Activated T-helper 1 cell treated with anti-CD3 and anti-CD28 coated beads, Interleukin-2, amount 50 U/mL, for 16 hours (primary cell): ENCODE results near the gene ACOT11.
"Not testable (repeated sequence)": the region's sequence is repeated elsewhere in the genome, so short reads cannot be mapped to it uniquely, and the experiment has no call there.

Experiments used
- DNase-seq, 2 donors: peaks; one replicate each; pipeline ENCODE4 v3.0.0-alpha.2; 2020; ENCODE audit warnings: low read depth in 1 of 2, low spot score in 1 of 2

Gene ACOT11

DNA sequence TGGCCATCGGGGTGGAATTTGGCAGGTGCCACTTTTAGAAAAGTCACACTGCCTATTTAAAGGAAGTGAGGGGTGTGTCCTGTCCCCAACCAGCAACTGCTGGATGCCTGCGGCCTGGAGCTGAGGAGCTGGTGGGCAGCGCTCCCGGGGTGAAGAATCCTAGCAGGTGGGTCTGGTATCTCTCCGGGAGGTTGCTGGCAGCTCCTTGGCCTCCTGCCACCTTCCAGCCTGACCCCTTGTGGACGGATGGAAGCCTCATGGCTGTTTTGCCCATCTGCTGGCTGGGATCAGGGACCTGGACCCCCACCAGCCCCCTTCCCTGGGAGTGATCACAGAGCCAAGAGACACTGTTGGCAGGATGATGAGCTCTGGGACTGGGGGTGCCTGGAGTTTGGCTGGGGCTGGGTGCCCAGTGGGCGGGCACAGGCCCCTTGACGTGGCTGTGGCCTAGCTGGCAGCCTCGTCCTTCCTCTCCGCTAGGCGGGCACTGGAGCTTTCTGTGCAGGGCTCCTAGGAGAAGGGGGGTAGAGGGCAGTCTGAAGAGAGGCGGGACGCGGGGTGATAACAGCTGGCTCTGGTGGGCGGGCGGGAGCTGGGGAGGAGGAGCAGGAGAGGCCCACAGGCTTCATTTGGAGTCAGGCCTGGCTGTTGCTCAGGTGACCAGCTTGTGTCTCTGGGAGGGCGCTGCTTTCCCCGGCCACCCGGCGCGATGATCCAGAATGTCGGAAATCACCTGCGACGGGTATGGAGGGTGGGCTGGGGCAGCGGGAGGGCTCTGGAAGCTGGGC lies at the start of gene ACOT11:
Gene ACOT11 (plus strand): TSS at position 628 of the 788 bp plus-strand sequence. CDS start 82 bp downstream, at position 710.
- no peak for DNase-seq

DNA sequence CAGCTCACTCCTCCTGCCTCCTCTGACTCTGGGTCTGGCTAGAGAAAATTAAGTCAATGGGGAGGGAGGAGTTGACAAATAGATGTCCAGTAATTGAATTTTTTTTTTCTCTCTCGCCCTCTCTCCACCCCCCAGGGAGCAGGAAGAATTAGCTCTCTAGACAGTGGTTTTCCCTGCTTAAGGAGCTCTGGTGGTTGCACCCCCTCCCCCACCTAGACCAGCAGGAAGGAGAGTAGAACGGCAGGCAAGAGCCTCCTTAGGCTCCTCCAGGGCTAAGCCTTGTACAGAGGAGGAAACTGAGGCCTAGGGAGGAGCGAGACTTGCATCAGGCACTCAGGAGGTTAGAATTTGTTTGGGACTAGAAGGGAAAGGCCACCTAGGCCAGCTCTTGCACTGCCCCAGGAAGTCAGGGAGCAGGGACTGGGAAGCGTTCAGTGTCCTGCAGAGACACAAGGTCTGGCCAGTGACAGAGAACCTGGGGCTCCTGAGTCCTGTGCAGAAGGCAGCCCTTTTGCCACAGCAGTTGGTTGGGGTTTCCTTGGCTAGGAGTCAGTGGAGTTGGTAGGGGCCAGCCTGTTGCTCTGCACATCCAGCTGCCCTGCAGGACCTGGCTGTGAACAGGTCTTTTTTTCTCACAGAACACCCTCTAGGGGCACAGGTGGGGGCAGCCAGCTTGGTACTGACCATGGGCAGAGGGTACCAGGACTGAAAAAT lies 49.5 kb upstream of the ACOT11 start:
- DNase-seq, result no peak

DNA sequence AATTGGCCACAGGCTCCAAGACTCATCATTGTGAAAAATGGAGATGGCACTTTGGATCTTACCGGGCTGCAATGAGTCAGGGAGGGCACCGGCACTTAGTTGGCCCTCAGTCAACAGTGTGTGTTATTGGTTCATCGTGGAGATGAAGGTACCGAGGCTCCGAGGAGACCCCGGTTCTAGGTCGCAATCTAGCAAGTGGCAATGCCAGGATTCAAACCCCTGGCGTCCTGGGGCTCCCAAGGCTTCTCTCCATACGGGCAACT lies 49.0 kb upstream of the ACOT11 start:
- DNase-seq, result no peak

DNA sequence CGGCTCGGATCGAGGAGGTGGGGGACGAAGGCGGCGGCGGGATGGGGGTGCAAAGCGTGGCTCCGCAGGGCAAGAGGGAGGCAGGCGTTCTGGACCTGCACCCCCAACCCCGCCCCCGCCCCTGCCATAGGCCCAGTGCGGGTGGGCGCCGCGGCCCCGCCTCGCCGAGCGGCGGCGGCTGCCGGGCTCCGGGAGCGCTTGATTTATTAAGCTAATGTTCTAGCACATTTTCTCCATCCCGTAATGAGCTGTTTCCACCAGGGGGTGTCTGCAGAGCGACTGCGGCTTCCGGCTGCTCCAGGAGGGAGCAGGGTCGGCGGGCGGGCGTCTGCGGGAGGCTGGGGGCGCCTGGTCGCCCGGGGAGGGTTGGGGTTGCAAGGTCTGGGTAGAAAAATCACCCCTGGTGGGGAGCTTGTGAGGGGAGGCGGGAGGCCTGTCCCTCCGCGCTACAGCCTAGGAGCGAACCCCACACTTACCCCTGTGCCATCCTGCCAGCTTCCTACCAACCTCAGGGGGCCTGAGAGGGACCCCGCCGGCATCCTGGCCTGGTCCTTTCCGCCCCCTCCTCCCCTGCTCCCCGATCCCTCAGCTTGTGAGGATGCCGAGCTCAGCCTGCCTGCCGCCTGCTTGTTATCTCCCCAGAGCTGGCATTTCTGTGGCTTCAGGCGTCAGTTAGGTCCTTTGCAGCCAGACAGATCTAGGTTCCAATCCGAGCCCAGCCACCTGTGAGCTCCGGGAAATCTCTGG lies 48.5 kb upstream of the ACOT11 start:
- DNase-seq, result no peak

DNA sequence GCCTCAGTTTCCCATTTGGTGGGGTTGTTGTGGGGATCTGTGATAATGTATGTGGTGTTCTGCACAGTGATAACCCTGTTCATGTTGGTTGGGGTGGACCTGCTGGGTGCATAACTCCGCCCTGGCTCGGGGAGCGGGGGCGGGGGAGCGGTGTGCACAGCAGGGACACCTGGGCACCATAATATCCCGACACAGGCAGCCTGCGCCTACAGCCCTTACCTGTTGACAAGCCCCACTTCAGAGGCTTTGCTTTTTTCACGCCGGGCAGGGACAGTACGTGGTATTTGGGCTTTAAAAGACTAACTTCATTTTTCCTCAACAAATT lies 48.0 kb upstream of the ACOT11 start:
- no peak for DNase-seq

DNA sequence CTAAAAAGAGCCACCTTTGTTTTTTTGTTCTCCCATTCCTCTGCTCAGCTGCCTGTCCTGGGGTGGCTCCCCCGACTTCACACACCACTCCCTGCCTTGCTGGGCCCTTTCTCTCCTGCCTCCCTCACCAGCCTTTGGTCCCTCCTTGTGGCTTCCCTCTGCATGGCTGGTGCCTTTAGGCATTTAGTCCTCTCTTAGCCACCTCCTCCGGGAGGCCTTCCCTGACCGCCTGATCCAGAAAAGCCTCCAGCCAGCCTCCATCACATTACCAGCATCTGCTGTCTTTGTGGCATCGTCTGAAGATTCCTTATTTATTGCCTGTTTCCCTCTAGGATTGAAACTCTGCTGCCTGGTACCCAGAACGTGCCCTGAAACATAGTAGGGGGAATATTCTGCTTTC lies 46.2 kb upstream of the ACOT11 start:
- no peak for DNase-seq

DNA sequence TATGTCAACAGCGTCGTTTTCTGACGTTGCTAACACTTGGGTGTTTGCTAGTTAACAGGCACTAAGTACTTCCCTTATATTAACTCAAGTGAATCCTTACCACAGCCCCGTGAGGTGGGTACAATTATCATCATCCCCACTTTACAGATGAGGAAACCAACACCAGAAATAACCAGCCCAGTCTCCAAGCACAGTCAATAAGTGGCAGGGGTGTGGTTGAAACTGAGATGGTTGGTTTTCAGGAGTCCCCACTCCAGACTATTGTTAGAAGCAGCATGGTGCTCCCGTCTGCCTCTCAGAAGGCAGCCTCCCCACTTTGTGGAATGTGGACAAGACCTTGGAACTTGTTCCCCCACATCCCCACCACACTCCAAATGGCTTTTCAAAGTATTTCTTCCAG lies 45.7 kb upstream of the ACOT11 start:
- DNase-seq, result no peak

DNA sequence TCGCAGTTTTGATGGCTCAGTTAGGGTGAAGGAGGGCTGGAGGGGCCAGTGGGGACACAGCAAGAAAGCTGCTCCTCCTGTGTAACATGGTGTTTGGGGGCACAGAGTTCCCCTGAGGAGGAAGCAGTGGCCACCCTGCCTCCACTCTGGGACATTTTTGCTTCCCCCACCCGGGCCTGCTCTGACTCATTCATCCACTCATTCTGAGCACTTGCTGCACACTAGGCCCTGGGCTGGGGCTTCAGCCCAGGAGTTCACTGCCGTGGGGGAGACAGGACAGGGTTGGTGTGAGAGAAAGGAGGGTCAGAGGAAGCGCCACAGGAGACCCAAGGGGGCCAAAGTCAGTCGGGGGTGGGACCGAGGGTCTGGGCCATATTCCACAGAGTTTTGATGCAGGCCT lies 41.4 kb upstream of the ACOT11 start:
- DNase-seq, result no peak

DNA sequence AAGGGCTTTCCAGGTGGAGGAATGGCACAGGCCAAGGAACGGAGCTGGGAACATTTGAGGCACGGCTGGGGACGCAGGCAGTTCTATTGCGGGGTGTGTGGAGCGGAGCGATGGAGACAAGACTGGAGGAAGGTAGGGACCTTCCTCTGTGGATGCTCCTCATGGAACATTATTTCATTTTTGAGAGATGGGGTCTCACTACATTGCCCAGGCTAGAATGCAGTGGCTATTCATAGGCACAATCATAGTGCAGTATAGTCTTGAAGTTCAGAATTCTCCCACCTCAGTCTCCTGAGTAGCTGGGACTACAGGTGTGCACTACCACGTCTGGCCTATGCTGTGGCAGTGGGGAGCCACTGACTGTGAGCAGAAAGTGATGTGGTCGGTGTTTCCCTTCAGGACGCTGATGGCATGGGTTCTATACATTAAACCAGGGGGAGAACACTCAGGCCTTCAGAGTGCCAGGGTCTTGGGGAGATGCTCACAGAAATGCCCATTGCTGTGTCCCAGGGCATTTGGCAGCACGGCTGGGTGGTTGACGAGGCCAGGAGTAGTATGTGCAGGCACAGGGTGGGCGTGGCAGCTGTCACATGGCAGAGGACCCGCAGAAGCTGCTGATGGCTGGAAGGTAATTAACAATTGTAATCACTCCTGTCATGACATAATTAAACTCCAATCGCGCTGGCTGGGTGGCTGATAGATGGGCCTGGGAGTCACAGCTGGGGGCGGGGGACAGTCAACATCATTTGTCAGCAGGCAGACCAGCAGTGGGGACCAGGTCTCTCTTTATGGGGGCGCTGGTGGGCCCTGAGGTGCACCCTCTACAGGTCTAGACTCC lies 40.8 kb upstream of the ACOT11 start:
- no peak for DNase-seq

DNA sequence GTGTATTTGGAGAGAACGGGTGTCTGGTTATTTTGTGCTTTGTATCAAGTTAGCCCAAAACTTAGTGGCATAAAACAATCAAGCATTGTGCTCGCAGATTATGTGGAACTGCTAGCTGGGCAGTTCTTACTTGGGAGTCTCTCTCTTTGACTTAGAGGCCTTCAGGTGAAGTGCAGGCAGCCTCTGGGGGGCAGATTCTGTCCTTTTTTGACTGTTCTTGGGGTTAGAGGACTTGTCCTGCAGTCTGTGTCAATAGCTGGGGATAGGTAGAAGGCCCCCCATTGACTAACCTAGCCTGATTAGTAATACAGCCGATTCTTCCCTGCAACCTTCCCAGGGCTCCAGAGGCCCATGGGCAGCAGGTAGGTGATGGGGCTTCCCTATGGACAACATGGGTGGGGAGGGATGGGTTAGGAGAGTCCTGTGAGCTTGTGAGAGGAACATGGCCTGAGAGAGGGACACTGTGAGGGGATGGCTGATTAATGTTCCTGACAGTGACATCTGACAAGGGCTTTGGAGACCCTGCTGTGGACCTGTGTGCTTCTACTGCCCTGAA lies 37.2 kb upstream of the ACOT11 start:
- no peak for DNase-seq

DNA sequence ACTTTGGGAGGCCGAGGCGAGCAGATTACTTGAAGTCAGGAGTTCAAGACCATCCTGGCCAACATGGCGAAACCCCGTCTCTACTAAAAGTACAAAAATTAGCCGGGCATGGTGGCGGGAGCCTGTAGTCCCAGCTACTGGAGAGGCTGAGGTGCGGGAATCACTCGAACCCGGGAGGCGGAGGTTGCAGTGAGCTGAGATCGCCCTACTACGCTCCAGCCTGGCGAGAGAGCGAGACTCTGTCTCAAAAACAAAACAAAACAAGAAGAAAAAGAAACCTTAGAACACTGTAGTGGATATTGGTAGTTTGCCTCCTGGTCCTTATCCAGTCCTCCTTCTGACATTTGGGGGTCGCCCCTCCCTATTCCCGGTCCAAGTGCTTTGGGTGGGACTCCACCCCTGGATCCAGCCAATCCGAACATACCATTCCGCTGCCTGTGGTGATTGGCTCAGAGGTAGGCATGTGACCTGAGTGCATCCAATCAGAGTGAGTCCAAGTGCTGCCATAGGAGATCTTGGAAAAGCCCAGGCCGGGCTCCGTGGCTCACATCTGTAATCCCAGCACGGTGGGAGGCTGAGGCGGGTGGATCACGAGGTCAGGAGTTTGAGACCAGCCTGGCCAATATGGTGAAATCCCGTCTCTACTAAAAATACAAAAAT lies 34.0 kb upstream of the ACOT11 start:
- DNase-seq, result not testable (repeated sequence)

DNA sequence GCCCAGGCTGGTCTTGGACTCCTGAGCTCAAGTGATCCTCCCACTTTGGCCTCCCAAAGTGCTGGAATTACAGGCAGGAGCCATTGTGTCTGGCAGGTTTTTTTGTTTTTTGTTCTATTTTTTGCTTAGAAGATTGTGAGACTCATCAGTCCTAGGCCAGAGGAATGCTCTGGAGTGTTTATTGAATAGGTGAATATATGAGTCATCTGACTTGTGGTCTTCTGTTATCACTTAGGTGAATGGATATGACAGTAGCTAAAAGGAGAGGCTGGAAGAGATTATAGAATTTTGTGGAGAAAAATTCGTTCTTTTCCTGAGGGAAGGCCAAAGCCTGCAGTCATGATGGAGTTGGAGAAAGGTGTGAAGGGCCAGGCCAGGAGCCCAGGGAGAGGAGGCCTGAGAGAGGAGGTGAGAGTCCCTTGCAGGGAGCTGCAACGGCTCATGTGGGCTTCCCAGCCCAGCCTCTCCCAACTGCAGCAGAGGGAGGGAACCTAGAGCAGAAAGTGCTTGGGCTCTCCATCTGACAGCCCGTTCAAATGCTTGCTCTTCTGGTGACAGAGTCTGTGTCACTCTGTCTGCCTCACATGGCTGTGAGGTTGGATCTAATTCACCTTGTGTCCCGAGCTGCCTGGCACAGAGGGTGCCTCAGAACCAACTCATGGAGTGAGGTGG lies 31.6 kb upstream of the ACOT11 start:
- DNase-seq, result no peak

DNA sequence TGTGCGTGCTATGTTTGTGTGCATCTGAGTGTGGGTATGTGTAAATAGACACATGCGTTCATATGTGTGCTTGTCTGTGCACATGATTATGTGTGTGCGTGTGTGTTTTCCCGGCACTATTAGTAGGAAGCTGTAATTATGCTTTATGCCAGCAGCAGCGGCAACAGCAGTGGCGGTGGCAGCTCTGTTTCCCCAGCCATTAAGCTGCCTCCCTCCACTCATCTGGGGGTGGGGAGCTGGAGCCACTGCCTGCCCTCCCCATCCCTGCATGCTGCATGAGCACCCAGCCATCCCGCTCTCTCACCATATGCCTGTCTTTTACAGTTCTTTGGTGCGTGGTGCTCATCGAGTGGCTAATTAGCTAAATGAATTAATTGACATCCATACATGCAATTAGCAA lies 30.5 kb upstream of the ACOT11 start:
- DNase-seq, result no peak

DNA sequence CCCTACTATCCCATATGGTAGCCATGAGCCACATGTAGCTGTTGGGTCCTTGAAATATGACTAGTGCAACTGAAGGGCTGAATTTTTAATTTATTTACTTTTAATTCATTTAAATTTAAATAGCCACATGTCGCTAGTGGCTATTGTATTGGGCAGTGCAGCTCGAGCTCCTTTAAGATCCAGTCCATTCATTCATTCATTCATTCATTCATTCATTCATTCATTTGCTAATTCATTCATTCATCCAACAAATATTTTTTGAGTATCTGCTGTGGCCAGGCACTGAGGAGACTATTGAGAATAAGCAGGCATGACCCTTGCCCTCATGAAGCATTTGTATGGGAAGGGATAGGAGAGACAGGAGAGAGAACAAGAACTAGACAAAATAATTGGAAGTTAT lies 29.5 kb upstream of the ACOT11 start:
- DNase-seq, result no peak

DNA sequence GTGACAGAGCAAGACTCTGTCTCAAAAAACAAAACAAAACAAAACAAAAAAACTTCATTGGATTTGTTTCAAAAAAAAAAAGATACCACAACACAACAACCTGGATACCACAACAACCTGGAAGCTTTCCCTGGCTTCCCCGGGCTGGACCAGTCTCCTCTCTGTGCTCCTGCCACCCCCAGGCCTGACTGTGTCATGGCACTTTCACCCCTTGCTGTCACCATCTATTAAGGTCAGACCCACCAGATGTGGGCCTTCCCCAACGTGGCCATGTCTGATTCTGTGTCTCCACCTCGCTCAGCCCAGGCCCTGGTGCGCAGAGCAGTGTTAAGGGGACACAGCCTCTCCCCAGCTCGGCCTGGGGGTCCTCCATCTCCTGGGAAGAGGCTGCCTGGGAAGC lies 28.3 kb upstream of the ACOT11 start:
- no peak for DNase-seq

DNA sequence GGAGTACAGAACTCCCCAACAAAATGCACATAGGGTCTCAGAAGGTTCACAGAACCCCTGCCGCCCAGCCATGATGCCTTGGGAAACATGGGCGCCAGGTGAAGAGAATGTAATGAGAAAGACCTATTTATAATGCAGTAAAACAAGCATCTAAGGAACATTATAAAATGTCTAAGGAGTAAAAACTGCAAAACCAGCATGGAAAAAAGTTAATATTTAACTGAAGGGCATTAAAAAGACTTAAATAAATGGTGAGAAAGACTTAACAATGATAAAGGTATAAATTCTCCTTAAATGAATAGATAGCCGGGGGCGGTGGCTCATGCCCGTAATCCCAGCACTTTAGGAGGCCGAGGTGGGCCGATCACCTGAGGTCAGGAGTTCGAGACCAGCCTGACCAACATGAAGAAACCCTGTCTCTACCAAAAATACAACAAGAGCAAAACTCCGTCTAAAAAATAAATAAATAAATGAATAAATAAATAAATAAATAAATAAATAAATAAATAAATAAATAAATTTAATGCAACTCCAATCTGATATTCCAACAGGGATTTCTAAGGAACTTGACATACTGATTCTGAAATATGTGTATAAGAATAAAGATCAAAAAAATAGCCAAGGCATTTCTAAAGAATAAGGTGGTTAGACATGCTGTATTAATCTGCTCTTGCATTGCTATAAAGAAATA lies 27.3 kb upstream of the ACOT11 start:
- no peak for DNase-seq

DNA sequence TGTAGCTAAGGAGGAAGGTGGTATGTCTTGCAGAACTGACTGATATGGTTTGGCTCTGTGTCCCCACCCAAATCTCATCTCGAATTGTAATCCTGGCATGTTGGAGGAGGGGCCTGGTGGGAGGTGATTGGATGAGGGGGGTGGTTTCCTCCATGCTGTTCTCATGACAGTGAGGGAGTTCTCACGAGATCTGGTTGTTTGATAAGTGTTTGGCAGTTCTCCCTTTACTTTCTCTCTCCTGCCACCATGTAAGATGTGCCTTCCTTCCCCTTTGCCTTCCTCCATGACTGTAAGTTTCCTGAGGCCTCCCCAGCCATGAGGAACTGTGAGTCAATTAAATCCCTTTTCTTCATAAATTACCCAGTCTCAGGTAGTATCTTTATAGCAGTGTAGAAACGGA lies 21.5 kb upstream of the ACOT11 start:
- DNase-seq, result not testable (repeated sequence)

DNA sequence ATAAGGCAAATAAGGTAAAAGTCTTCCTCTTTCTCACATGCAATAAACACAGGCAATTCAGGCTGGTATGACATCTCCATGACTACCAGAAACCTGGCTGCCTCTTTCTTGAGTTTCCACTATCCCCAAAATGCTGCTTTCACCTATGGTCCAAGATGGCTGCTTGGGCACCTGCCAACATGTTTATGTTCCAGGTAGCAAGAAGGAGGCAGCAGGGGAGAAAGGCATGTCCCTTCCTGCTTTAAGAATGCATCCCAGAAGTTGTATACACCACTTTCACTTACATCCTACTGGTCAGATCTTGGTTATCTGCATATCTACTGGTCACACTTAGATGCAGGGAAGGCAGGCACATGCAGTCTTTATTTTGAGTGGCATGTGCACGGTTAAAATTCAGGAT lies 19.4 kb upstream of the ACOT11 start:
- no peak for DNase-seq

DNA sequence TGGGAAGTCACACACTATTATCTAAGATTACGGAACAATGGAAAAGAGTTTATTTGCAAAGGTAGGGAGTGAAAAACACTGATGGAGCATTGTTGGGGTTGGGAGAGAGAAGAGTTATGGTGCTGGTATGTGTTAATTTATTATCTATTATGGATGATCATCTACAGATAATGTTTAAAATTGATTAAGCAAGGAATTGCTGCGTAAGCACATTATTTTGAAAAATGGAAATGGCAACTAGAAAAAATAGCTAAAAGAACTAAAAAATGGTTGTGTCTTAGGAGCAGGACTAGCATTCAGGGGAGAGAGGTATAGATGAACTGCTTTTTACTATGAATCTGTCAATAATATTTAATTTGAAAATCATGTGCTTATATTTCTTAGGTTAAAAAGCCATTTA lies 16.0 kb upstream of the ACOT11 start:
- DNase-seq, result no peak

DNA sequence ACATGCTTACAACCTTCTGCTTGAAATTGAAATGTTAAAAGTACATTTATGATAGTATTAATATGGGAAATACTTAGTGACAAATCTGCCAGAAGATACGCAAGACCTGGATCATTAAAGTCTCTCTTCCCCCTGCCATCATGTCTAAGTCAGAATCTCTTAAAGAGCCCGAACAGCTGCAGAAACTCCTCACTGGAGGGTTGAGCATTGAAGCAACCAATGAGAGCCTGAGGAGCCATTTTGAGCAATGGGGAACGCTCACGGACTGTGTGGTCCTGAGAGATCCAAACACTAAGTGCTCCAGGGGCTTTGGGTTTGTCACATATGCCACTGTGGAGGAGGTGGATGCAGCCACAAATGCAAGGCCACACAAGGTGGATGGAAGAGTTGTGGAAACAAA lies 11.4 kb upstream of the ACOT11 start:
- DNase-seq, result not testable (repeated sequence)
